B cell (primary cell): ENCODE results near the gene FRMD4A. TPM values are rescaled to one million over a fixed set of nuclear protein-coding genes. Genes with fewer than 3 reads are reported as not detected.

Experiments used
- ATAC-seq: fragments of 200-7000 bp; cut with Tn5 transposase; one replicate; pipeline ENCODE4 v1.10.0; 2021; ENCODE audit warnings: low read depth, mild to moderate bottlenecking, moderate number of reproducible peaks, moderate library complexity
- CTCF ChIA-PET: fragments of 350-600 bp; sonication (Branson Sonifier 250); formaldehyde crosslinking; loops from one replicate; lab custom pipeline; 2021; ENCODE audit warnings: antibody characterized with exemption, inconsistent platforms; lab: Charles Lee
- POLR2A ChIA-PET: fragments of 350-600 bp; sonication (Branson Sonifier 250); formaldehyde crosslinking; loops from one replicate; lab custom pipeline; 2021; ENCODE audit warnings: antibody characterized with exemption; lab: Charles Lee
- DNase-seq: peaks from one replicate; pipeline ENCODE4 v3.0.0; 2013
- H2AFZ ChIP-seq: 2 replicates; pipeline ENCODE4 v1.6.1; 2012; ENCODE audit warnings: mild to moderate bottlenecking, low read depth, low read length; ENCODE audit not compliant: insufficient read depth, poor library complexity, severe bottlenecking
- H3K27ac ChIP-seq, 2 donors: 1 replicate in 1 of 2; 2 replicates in 1 of 2; pipeline ENCODE4 v1.5.1; 2012 to 2013; ENCODE audit warnings: low read length in 2 of 2, mild to moderate bottlenecking in 2 of 2, moderate library complexity in 1 of 2
- H3K27me3 ChIP-seq, 4 experiments: fragments of 200-600 bp in 1 of 4; sonication (generic) in 1 of 4; replicated peaks in 1 of 4; 1 replicate in 2 of 4; 2 replicates in 2 of 4; pipeline versions ENCODE4 v1.6.1 to v1.7.0; 2013 to 2016; ENCODE audit warnings: low read length in 3 of 4, mild to moderate bottlenecking in 2 of 4, mixed read lengths in 1 of 4, moderate library complexity in 1 of 4; ENCODE audit not compliant: insufficient read depth in 4 of 4, control insufficient read depth in 3 of 4; ENCODE audit errors: control extremely low read depth in 1 of 4
- H3K36me3 ChIP-seq, 2 experiments: replicated peaks in 1 of 2; 1 replicate in 1 of 2; 2 replicates in 1 of 2; pipeline versions ENCODE4 v1.6.1 to v1.7.1; 2013; ENCODE audit warnings: low read length in 1 of 2; ENCODE audit not compliant: insufficient read depth in 2 of 2, control insufficient read depth in 1 of 2; ENCODE audit errors: control extremely low read depth in 1 of 2, extremely low read depth in 1 of 2
- H3K4me1 ChIP-seq, 2 donors: fragments of 200-600 bp in 1 of 2; sonication (generic) in 1 of 2; 1 replicate in 1 of 2; 2 replicates in 1 of 2; pipeline versions ENCODE4 v1.5.1 to v1.6.1; 2013 to 2017; ENCODE audit warnings: low read length in 2 of 2; ENCODE audit not compliant: control insufficient read depth in 2 of 2, insufficient read depth in 2 of 2
- H3K4me2 ChIP-seq: replicated peaks from 2 replicates; pipeline ENCODE3; 2012; ENCODE audit warnings: mild to moderate bottlenecking, low read depth, low read length; ENCODE audit not compliant: poor library complexity, severe bottlenecking
- H3K4me3 ChIP-seq, 5 experiments: fragments of 200-600 bp in 1 of 5; sonication (generic) in 1 of 5; 1 replicate in 3 of 5; 2 replicates in 2 of 5; pipeline versions ENCODE4 v1.5.1 to v1.7.0; 2011 to 2016; ENCODE audit warnings: low read length in 4 of 5, mild to moderate bottlenecking in 4 of 5, low read depth in 2 of 5, control low read depth in 1 of 5, moderate library complexity in 1 of 5; ENCODE audit not compliant: insufficient read depth in 1 of 5; ENCODE audit errors: control extremely low read depth in 1 of 5, extremely low read depth in 1 of 5
- H3K79me2 ChIP-seq: fragments of 200-600 bp; sonication (generic); one replicate; pipeline ENCODE4 v1.6.0; 2016; ENCODE audit warnings: low read length; ENCODE audit not compliant: control insufficient read depth, insufficient read depth
- H3K9ac ChIP-seq: fragments of 200-600 bp; sonication (generic); 2 replicates; pipeline ENCODE4 v1.6.1; 2017; ENCODE audit warnings: mild to moderate bottlenecking, low read length, moderate library complexity
- H3K9me3 ChIP-seq, 3 donors: one replicate each; pipeline versions ENCODE4 v1.6.1 to v1.7.1; 2013; ENCODE audit warnings: low read length in 2 of 3; ENCODE audit not compliant: control insufficient read depth in 2 of 3, insufficient read depth in 1 of 3; ENCODE audit errors: control extremely low read depth in 1 of 3
- H4K20me1 ChIP-seq: 2 replicates; pipeline ENCODE4 v1.6.0; 2012; ENCODE audit warnings: mild to moderate bottlenecking, low read length; ENCODE audit not compliant: insufficient read depth, control insufficient read depth, poor library complexity, severe bottlenecking
- H3K27ac Mint-ChIP-seq: one replicate; pipeline ENCODE4 v1.8.0; 2021; ENCODE audit warnings: mixed read lengths
- H3K27me3 Mint-ChIP-seq: one replicate; pipeline ENCODE4 v1.8.0; 2021; ENCODE audit warnings: mixed read lengths
- H3K4me1 Mint-ChIP-seq: one replicate; pipeline ENCODE4 v1.8.0; 2021; ENCODE audit warnings: mixed read lengths
- H3K4me3 Mint-ChIP-seq: one replicate; pipeline ENCODE4 v1.8.0; 2021; ENCODE audit warnings: mixed read lengths
- H3K9me3 Mint-ChIP-seq: one replicate; pipeline ENCODE4 v1.8.0; 2022; ENCODE audit warnings: mixed read lengths; ENCODE audit not compliant: insufficient read depth
- CTCF ChIP-seq: fragments of 200-600 bp; IDR thresholded peaks from one replicate; pipeline ENCODE4 v1.8.0; 2022; ENCODE audit warnings: antibody characterized with exemption, mild to moderate bottlenecking
- EZH2 ChIP-seq: IDR thresholded peaks from 2 replicates; pipeline ENCODE4 v1.6.1; 2012; ENCODE audit warnings: borderline replicate concordance, low read depth, mild to moderate bottlenecking, moderate library complexity, low read length; ENCODE audit not compliant: insufficient read depth, poor library complexity, severe bottlenecking
- WGBS: methylation state at CpG from one replicate; pipeline ENCODE4 v1.1.5; 2013; ENCODE audit warnings: missing lambda C conversion rate; ENCODE audit not compliant: insufficient coverage; 5-methylcytosine and 5-hydroxymethylcytosine counted together
- intact Hi-C: fragments of 100-400 bp; cut with micrococcal nuclease; formaldehyde crosslinking; loops from one replicate; pipeline ENCODE4 v1.10.0; 2022
- polyA plus RNA-seq: library from polyadenylated mRNA; depleted of rRNA; stranded (reverse); fragments of >200 nt; gene quantifications from 2 replicates; pipeline ENCODE4 v1.2.3, GENCODE V29; 2012
- total RNA-seq, 2 donors: library from RNA; stranded (reverse); fragments of 120-200 nt in 1 of 2; gene quantifications; 1 replicate in 1 of 2; 2 replicates in 1 of 2; pipeline versions ENCODE4 v1.2.3 to v1.2.4, GENCODE V29; 2013 to 2022

FRMD4A gene
- total and polyA plus RNA-seq, 2 donors (not counting 1 experiment from before 2014, with no cell fraction given), result 0.76 to 3.4 TPM

GRCh38 chr10:14146501-14146900, 184.2 kb downstream of the FRMD4A start:
- Histone ChIP-seq H3K36me3 (no peaks in the 10 kb centered on the region), H3K4me2 (no peak overlapping the region), H2AFZ (no peak overlapping the region), H3K4me1 (no peaks in the 10 kb centered on the region), H3K9me3 (no peaks in the 10 kb centered on the region), H3K9ac (no peak overlapping the region), H3K27me3 (peaks cover 0 to 18% (median 13%) of the 10 kb centered on the region in 4 experiments), H3K27ac (no peak overlapping the region), H3K4me3 (no peak overlapping the region), H4K20me1 (no peaks in the 10 kb centered on the region), H3K79me2 (no peaks in the 10 kb centered on the region)
- no peaks in the 10 kb centered on the region for H3K9me3 Mint-ChIP-seq
- TF ChIP-seq CTCF, result no peak
- no peak for TF ChIP-seq EZH2
- intact Hi-C loops, result no loop called here
- no peak overlapping the region for H3K27ac Mint-ChIP-seq
- no peak overlapping the region for H3K4me3 Mint-ChIP-seq
- H3K4me1 Mint-ChIP-seq, result no peaks in the 10 kb centered on the region
- ChIA-PET POLR2A (no interaction called here), CTCF (no interaction called here)
- no peak for ATAC-seq
- WGBS, result 91% methylated on average over 1 of the region's 4 CpGs
- H3K27me3 Mint-ChIP-seq, result peaks cover 47% of the 10 kb centered on the region
- DNase-seq, result no peak

- ATAC-seq (no peak), DNase-seq (no peak)
- ChIA-PET POLR2A (no interaction called here), CTCF (no interaction called here)
- Histone ChIP-seq H3K79me2 (no peaks in the 10 kb centered on the region), H3K9me3 (no peaks in the 10 kb centered on the region), H2AFZ (no peak overlapping the region), H3K27ac (no peak overlapping the region), H3K36me3 (no peaks in the 10 kb centered on the region), H4K20me1 (no peaks in the 10 kb centered on the region), H3K4me1 (no peaks in the 10 kb centered on the region), H3K27me3 (peaks cover 0 to 18% (median 13%) of the 10 kb centered on the region in 4 experiments), H3K4me2 (no peak overlapping the region), H3K9ac (no peak overlapping the region), H3K4me3 (no peak overlapping the region)
- Mint-ChIP-seq H3K4me1 (no peaks in the 10 kb centered on the region), H3K27ac (no peak overlapping the region), H3K4me3 (no peak overlapping the region), H3K9me3 (no peaks in the 10 kb centered on the region), H3K27me3 (peaks cover 52% of the 10 kb centered on the region)
- intact Hi-C loops, result no loop called here
- no peak for TF ChIP-seq EZH2
- TF ChIP-seq CTCF, result no peak
- no CpG with 5 or more reads among the region's 3 CpGs for WGBS
These were observed 184.7 kb downstream of the FRMD4A start for GRCh38 chr10:14146025-14146424.
